ENCODE measurements around the gene LTB.
"Not testable (repeated sequence)": the region's sequence is repeated elsewhere in the genome, so short reads cannot be mapped to it uniquely, and the experiment has no call there.

LTB gene

GRCh38 chr6:31609519-31610406 lies 27.5 kb upstream of the LTB start:
- H3K27me3 ChIP-seq (ENCODE audit: control insufficient read depth in 1 of 2, insufficient read depth in 2 of 2, low read length in 2 of 2), result no peaks in the 10 kb centered on the region
- H3K4me1 ChIP-seq (ENCODE audit: control insufficient read depth in 1 of 2, insufficient read depth in 2 of 2, low read length in 2 of 2), result peaks cover 8 to 10% of the 10 kb centered on the region in 2 donors
- H3K4me3 ChIP-seq (ENCODE audit: low read depth in 1 of 2, low read length in 2 of 2), result no peak overlapping the region
- H3K9ac ChIP-seq (ENCODE audit: low read depth in 1 of 2, low read length in 2 of 2), result no peak overlapping the region
- H3K36me3 ChIP-seq (ENCODE audit: control insufficient read depth in 1 of 2, insufficient read depth in 2 of 2, low read length in 2 of 2), result no peaks in the 10 kb centered on the region
- H3K27ac ChIP-seq (ENCODE audit: low read depth, low read length), result no peak overlapping the region
- no peaks in the 10 kb centered on the region for H3K9me3 ChIP-seq (ENCODE audit: control insufficient read depth in 1 of 2, low read length in 2 of 2)

DNA sequence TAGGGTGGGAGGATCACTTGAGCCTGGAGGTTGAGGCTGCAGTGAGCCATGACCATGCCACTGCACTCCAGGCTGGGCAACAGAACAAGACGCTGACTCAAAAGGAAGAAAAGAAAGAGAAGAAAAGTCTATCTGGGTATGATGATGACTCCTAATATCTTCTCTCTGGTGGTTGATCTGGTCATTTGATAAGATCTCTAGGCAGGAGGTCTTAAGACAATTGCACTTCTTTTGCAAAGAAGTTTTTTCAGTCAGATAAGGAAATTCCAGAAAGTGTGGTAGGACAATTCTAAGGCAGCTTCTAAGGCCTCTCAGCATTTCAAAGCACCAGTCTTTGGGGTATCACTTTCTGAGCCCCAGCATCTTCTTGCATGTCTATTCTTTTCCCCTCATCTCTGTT lies 25.1 kb upstream of the LTB start:
- H3K9me3 ChIP-seq (ENCODE audit: control insufficient read depth in 1 of 2, low read length in 2 of 2), result no peaks in the 10 kb centered on the region
- H3K27ac ChIP-seq (ENCODE audit: low read depth, low read length), result no peak overlapping the region
- H3K4me1 ChIP-seq (ENCODE audit: control insufficient read depth in 1 of 2, insufficient read depth in 2 of 2, low read length in 2 of 2), result no peaks in the 10 kb centered on the region
- H3K27me3 ChIP-seq (ENCODE audit: control insufficient read depth in 1 of 2, insufficient read depth in 2 of 2, low read length in 2 of 2), result no peaks in the 10 kb centered on the region
- no peak overlapping the region for H3K9ac ChIP-seq (ENCODE audit: low read depth in 1 of 2, low read length in 2 of 2)
- H3K36me3 ChIP-seq (ENCODE audit: control insufficient read depth in 1 of 2, insufficient read depth in 2 of 2, low read length in 2 of 2), result no peaks in the 10 kb centered on the region
- H3K4me3 ChIP-seq (ENCODE audit: low read depth in 1 of 2, low read length in 2 of 2), result no peak overlapping the region

- Histone ChIP-seq H3K9me3 (ENCODE audit: control insufficient read depth in 1 of 2, low read length in 2 of 2) (no peaks in the 10 kb centered on the region), H3K27me3 (ENCODE audit: control insufficient read depth in 1 of 2, insufficient read depth in 2 of 2, low read length in 2 of 2) (no peaks in the 10 kb centered on the region), H3K4me1 (ENCODE audit: control insufficient read depth in 1 of 2, insufficient read depth in 2 of 2, low read length in 2 of 2) (peaks cover 0 to 7% of the 10 kb centered on the region in 2 donors), H3K9ac (ENCODE audit: low read depth in 1 of 2, low read length in 2 of 2) (no peak overlapping the region), H3K4me3 (ENCODE audit: low read depth in 1 of 2, low read length in 2 of 2) (no peak overlapping the region), H3K36me3 (ENCODE audit: control insufficient read depth in 1 of 2, insufficient read depth in 2 of 2, low read length in 2 of 2) (no peaks in the 10 kb centered on the region), H3K27ac (ENCODE audit: low read depth, low read length) (no peak overlapping the region)
These were observed 14.8 kb upstream of the LTB start for GRCh38 chr6:31597006-31597405.

GRCh38 chr6:31592396-31592771 lies 10.2 kb upstream of the LTB start:
- no peaks in the 10 kb centered on the region for H3K9me3 ChIP-seq (ENCODE audit: control insufficient read depth in 1 of 2, low read length in 2 of 2)
- no peaks in the 10 kb centered on the region for H3K36me3 ChIP-seq (ENCODE audit: control insufficient read depth in 1 of 2, insufficient read depth in 2 of 2, low read length in 2 of 2)
- H3K4me3 ChIP-seq (ENCODE audit: low read depth in 1 of 2, low read length in 2 of 2), result no peak overlapping the region
- peaks cover 0 to 3% of the 10 kb centered on the region in 2 donors for H3K4me1 ChIP-seq (ENCODE audit: control insufficient read depth in 1 of 2, insufficient read depth in 2 of 2, low read length in 2 of 2)
- H3K27me3 ChIP-seq (ENCODE audit: control insufficient read depth in 1 of 2, insufficient read depth in 2 of 2, low read length in 2 of 2), result no peaks in the 10 kb centered on the region
- H3K9ac ChIP-seq (ENCODE audit: low read depth in 1 of 2, low read length in 2 of 2), result no peak overlapping the region
- no peak overlapping the region for H3K27ac ChIP-seq (ENCODE audit: low read depth, low read length)

DNA sequence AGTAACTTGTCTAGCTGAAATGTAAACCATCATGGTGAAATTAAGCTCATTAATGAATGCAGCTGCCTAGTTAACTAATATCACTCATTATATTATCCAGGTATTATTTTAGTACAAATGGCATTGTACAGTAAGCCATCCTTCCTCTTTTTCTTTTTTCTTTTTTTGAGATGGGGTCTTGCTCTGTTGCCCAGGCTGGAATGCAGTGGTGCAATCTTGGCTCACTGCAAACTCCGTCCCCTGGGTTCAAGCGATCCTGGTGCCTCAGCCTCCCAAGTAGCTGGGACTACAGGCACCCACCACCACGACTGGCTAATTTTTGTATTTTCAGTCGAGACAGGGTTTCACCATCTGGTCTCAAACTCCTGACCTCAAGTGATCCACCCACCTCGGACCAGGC lies 8.5 kb upstream of the LTB start:
- H3K9me3 ChIP-seq (ENCODE audit: control insufficient read depth in 1 of 2, low read length in 2 of 2); H3K27ac ChIP-seq (ENCODE audit: low read depth, low read length); H3K4me3 ChIP-seq (ENCODE audit: low read depth in 1 of 2, low read length in 2 of 2); H3K36me3 ChIP-seq (ENCODE audit: control insufficient read depth in 1 of 2, insufficient read depth in 2 of 2, low read length in 2 of 2); H3K9ac ChIP-seq (ENCODE audit: low read depth in 1 of 2, low read length in 2 of 2); H3K27me3 ChIP-seq (ENCODE audit: control insufficient read depth in 1 of 2, insufficient read depth in 2 of 2, low read length in 2 of 2): not testable (repeated sequence)
- peaks cover 0 to 10% of the 10 kb centered on the region in 2 donors for H3K4me1 ChIP-seq (ENCODE audit: control insufficient read depth in 1 of 2, insufficient read depth in 2 of 2, low read length in 2 of 2)

GRCh38 chr6:31588871-31589650 lies 6.8 kb upstream of the LTB start:
- Histone ChIP-seq H3K36me3 (ENCODE audit: control insufficient read depth in 1 of 2, insufficient read depth in 2 of 2, low read length in 2 of 2) (no peaks in the 10 kb centered on the region), H3K9me3 (ENCODE audit: control insufficient read depth in 1 of 2, low read length in 2 of 2) (no peaks in the 10 kb centered on the region), H3K27me3 (ENCODE audit: control insufficient read depth in 1 of 2, insufficient read depth in 2 of 2, low read length in 2 of 2) (no peaks in the 10 kb centered on the region), H3K27ac (ENCODE audit: low read depth, low read length) (no peak overlapping the region), H3K4me3 (ENCODE audit: low read depth in 1 of 2, low read length in 2 of 2) (no peak overlapping the region), H3K9ac (ENCODE audit: low read depth in 1 of 2, low read length in 2 of 2) (no peak overlapping the region), H3K4me1 (ENCODE audit: control insufficient read depth in 1 of 2, insufficient read depth in 2 of 2, low read length in 2 of 2) (peaks cover 0 to 15% of the 10 kb centered on the region in 2 donors)

GRCh38 chr6:31587791-31588777 lies 5.9 kb upstream of the LTB start:
- Histone ChIP-seq H3K4me1 (ENCODE audit: control insufficient read depth in 1 of 2, insufficient read depth in 2 of 2, low read length in 2 of 2) (peaks cover 0 to 15% of the 10 kb centered on the region in 2 donors), H3K27ac (ENCODE audit: low read depth, low read length) (no peak overlapping the region), H3K4me3 (ENCODE audit: low read depth in 1 of 2, low read length in 2 of 2) (peak overlapping the region in 1 of 2 donors; percentile 23), H3K9ac (ENCODE audit: low read depth in 1 of 2, low read length in 2 of 2) (peak overlapping the region in 1 of 2 donors; percentile 18), H3K9me3 (ENCODE audit: control insufficient read depth in 1 of 2, low read length in 2 of 2) (no peaks in the 10 kb centered on the region), H3K36me3 (ENCODE audit: control insufficient read depth in 1 of 2, insufficient read depth in 2 of 2, low read length in 2 of 2) (no peaks in the 10 kb centered on the region), H3K27me3 (ENCODE audit: control insufficient read depth in 1 of 2, insufficient read depth in 2 of 2, low read length in 2 of 2) (no peaks in the 10 kb centered on the region)

DNA sequence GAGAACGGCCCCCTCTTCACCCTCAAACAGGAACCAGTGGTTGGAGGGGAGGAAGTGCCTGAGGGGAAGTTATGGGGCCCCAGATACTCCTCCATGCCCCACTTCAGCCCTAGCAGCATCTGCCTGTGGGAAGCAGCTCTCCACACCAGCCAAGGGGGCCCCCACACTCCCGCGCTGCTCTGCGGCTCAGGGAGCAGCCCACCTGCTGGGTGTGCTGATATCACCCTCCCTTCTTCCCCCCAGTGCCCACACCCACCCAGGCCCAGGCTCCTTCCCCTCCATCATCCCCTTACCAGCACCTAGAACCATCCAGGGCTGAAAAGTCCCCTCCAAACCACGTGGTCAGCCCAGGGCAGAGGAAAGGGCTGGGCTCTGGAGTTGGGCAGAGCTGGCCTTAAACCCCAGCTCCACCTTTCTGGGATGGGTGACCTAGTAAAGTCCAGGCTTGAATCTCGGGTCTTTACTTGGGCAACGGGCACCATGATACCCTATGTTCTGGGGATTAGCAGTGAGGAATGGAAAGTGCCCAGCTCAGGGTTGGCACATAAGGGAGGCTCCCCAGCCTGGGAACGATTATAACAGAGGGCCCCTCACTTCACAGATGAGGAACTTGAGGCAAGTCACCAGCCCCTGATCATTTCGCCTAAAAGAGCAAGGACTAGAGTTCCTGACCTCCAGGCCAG lies 4.5 kb upstream of the LTB start:
- Histone ChIP-seq H3K4me1 (ENCODE audit: control insufficient read depth in 1 of 2, insufficient read depth in 2 of 2, low read length in 2 of 2) (peaks cover 7 to 21% of the 10 kb centered on the region in 2 donors), H3K9ac (ENCODE audit: low read depth in 1 of 2, low read length in 2 of 2) (no peak overlapping the region), H3K4me3 (ENCODE audit: low read depth in 1 of 2, low read length in 2 of 2) (peak overlapping the region; percentile 23 to 45)

DNA sequence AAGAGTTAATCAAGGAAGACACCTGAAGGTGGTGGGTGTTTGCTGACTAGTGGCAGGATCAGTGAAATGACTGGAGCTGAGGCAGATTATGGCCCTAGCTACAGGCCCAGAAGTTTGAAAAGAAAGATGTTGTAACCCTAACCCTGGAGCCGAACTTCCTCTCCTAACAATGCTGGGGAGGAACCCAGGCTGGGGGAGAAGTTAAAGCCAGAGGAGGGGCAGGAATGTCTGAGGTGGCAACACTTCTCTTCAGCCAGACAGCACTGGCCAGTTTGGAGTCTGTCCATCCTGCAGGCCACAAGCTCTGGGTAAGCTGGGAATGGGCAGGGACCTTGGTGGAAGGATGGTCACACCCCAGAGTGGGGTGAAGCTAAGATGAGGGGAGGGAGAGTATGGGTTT lies 3.8 kb upstream of the LTB start, which contains the start of gene LST1:
Gene LST1, plus strand, starts transcription at position 270 of the 400 bp plus-strand sequence. CDS start 1,023 bp downstream, outside the sequence.
- Histone ChIP-seq H3K9me3 (ENCODE audit: control insufficient read depth in 1 of 2, low read length in 2 of 2) (no peaks in the 10 kb centered on the region), H3K36me3 (ENCODE audit: control insufficient read depth in 1 of 2, insufficient read depth in 2 of 2, low read length in 2 of 2) (no peaks in the 10 kb centered on the region), H3K27ac (ENCODE audit: low read depth, low read length) (no peak within 1 kb of the TSS), H3K9ac (ENCODE audit: low read depth in 1 of 2, low read length in 2 of 2) (peak within 1 kb of the TSS in 1 of 2 donors; percentile 34), H3K4me1 (ENCODE audit: control insufficient read depth in 1 of 2, insufficient read depth in 2 of 2, low read length in 2 of 2) (peaks cover 12 to 27% of the 10 kb centered on the region in 2 donors), H3K27me3 (ENCODE audit: control insufficient read depth in 1 of 2, insufficient read depth in 2 of 2, low read length in 2 of 2) (peaks cover 0 to 5% of the 10 kb centered on the region in 2 donors), H3K4me3 (ENCODE audit: low read depth in 1 of 2, low read length in 2 of 2) (peak within 1 kb of the TSS; percentile 23 to 45)

More for the DNA sequence above, 4.5 kb upstream of the LTB start:
- no peaks in the 10 kb centered on the region for H3K36me3 ChIP-seq (ENCODE audit: control insufficient read depth in 1 of 2, insufficient read depth in 2 of 2, low read length in 2 of 2)
- no peaks in the 10 kb centered on the region for H3K9me3 ChIP-seq (ENCODE audit: control insufficient read depth in 1 of 2, low read length in 2 of 2)
- H3K27ac ChIP-seq (ENCODE audit: low read depth, low read length), result no peak overlapping the region
- peaks cover 0 to 5% of the 10 kb centered on the region in 2 donors for H3K27me3 ChIP-seq (ENCODE audit: control insufficient read depth in 1 of 2, insufficient read depth in 2 of 2, low read length in 2 of 2)

Measured in duodenal mucosa (tissue), 2 donors.